Hematopoietic multipotent progenitor cell treated with erythropoietin and hydrocortisone succinate and interleukin-3 and kit ligand, for 17 days (in vitro differentiated cells): ENCODE results near the gene DCBLD2.
"Not testable (repeated sequence)": the region's sequence is repeated elsewhere in the genome, so short reads cannot be mapped to it uniquely, and the experiment has no call there.

Source experiments
- DNase-seq: peaks from one replicate; pipeline ENCODE4 v3.0.0-alpha.2; 2015; ENCODE audit warnings: low spot score

DCBLD2 gene

GRCh38 chr3:98831060-98831459 is 70.4 kb downstream of the DCBLD2 start:
- DNase-seq = not testable (repeated sequence)

DNA sequence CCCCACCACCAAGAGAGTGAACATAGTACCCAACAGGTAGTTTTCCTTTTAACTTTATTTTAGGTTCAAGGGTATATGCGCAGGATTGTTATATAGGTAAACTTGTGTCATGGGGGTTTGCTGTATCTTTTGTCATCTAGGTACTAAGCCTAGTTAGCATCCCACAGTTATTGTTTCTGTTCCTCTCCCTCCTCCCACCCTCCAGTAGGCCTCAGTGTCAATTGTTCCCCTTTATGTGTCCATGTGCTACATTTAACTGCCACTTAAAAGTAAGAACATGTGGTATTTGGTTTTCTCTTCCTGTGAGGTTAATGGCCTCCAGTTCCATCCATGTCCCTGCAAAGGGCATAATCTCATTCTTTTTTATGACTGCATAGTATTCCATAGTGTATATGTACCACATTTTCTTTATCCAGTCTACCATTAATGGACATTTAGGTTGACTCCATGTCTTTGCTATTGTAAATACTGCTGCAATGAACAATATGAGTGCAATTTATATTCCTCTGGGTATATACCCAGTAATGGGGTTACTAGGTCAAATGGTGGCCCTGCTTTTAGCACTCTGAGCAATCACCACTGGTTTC is 72.2 kb downstream of the DCBLD2 start:
- no peak for DNase-seq

DNA sequence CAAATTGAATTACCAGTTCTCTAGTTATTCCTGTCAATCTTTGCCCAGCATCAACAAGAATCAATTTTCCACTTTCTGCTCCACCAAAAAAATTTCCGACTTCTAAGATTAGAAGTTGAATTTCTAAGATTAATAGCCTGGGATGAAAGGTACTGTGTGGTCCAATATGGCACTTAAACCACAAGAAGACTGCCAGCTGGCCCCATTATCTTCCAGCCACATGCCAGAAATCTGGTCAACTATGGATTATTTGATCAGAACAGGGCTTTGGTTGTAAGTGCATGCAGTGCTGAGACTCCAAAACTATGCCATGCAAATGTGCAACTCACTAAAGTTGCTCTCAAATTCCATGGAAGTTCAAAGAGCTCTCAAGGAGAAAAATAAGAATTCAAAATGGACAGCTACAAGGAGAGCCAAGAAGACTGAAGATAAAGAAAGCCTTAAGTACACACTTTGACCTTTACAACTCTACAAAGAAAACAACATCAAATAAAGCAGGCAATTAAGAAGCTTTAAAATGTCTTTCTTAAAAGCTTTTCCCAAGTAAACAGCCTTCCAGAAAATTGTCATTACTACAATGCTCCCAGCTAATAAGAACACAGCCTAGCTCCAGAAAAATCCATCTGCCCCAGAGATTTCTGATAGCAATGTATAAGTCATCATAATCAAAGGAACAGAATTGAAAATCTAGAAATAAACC is 74.1 kb downstream of the DCBLD2 start:
- DNase-seq = no peak

DNA sequence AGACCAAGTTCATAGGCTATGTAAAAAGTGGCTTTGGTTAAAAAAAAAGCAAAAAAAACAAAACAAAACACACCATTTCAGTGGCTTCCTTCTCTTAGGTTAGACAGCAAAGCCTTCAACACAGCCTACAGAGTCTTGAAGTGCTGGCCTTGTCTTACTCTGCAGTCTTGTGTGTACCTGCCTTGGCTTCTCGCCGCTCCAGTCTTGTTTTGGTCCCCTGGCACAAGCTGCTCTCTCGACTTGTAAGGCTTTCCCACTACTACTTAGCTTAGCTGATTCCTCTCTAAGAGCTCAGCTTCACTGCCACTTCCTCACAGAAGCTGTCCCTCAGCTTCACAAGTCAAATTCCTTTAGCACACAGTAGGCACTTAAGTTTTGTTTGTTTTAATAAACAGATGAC is 75.4 kb downstream of the DCBLD2 start:
- no peak for DNase-seq

DNA sequence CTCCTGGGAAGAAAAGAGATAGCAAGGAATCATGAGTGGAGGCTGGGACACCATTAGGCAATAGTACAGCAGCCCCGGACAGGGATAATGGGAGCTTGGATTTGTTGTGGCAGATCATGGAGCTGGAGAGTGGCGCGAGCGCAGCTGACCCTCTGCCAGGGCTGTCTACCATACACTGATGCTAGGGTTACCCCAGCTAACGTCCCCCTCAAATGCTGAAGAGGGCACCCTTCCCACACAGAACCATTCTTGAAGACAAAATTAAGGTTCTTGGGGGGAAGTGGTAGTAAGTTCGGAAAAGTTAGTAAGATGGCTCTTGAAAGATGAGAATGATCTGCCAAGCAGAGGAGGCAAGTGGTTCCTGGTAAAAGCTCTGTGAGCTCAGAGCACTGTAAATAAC is 77.2 kb downstream of the DCBLD2 start:
- no peak for DNase-seq

GRCh38 chr3:98823791-98824190 is 77.7 kb downstream of the DCBLD2 start:
- DNase-seq = no peak

- DNase-seq = no peak
Observed at GRCh38 chr3:98821063-98821462, 80.4 kb downstream of the DCBLD2 start.

DNA sequence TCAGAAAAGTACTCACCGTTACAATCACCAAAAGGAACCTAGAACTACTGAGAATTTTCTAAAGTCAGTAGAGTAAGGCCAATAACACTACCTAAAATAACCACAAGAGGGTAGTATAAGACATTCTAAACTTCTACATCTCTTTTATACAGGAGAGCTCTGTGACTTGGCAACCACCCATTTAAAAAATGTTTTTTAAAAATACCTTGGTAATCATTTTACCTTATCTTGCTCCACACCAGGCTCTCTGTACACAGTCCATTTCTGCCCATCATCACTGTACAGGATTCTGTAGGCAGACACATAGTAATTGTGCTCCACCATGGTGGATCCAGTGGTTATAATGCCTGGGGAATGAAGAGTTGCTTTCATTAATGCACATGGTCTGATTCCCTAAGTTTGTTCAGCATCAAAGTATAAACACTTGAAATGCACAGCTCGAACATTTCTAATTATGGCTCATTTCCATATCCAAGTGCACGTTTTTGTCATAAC is 83.9 kb downstream of the DCBLD2 start:
- DNase-seq = peak; percentile 71

DNA sequence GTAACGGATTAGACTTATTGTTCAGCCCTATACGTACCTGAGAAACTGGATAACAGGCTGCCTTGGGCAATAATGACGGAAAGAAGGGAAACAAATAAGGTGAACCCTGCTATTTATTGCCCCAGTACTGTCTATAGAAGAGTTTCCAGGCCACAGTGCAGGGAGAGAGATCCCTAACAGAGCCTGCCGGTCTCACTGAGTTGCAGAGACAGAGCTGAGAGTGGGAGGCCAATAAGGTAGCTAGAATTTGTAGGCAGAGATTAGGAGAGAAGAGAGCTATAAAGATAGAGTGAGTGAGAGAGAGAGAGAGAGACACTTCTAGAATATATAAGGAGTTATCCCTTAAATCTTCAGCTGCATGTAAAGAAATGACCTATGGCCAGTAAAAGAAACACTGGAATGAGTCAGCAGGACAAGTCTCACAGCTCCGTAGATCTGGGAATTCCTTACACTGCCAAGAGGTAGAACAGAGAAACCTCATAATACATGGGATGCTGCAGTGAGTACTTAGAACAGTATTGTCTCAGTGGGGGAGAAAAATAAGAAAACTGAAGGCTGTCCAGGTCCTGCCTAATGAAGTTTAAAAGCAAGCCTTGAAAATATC is 86.6 kb downstream of the DCBLD2 start:
- DNase-seq = no peak

DNA sequence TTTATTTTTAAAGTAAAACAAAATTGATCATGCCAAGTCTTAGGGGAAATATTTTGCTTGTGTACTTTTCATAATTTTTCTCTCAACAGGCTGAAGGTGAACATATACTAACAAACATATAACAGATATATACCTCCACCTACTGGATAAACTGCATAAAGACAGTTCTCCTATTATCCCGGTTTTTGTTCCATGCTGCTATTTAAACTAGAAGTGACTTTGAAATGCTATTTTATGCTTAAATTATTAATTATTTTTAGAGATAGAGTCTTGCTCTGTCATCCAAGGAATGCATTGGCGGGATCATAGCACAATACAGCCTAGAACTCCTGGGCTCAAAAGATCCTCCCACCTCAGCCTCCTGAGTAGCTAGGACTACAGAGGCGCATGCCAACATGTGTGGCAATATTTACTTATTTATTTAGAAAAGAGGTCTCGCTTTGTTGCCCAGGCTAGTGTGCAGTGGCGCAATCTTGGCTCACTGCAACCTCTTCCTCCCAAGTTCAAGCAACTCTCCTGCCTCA is 88.6 kb downstream of the DCBLD2 start:
- DNase-seq = peak; percentile 41

GRCh38 chr3:98811048-98811447 is 90.4 kb downstream of the DCBLD2 start:
- DNase-seq = no peak

DNA sequence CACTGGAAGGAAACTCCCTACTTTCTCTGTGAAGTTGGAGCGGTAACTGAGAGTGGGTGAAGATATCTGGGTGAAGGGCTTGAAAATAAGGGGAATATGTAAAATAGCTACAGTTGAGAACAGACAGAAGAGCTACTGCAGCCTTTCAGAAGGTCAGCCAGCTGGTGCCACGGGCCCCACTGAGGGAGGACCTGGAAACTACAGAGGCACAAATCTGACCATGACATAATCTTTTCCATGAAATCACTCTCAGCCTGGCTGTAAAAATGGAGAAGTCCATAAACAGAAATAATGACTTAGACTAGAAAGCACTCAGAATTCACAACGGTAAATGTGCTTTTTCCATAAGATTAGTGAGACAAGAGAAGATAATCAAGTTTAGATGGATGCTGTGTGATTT is 91.9 kb downstream of the DCBLD2 start:
- no peak for DNase-seq

DNA sequence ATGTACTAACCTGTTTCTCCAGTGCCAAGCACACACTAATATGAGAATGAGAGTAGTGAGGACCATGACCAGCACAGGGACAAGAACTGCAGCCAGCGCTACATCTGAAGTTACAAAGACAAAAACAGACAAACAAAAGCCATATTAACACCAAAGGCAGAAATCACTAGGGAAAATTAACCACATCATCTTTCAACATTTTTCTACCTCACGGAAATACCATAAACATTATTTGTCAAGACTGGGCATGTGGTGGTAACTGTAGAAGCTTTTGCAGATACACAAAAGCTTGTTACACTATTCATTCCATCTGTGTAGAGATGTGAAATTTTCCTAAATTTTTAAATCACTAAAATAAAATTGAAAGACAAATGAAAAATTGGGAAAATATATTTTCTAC is 93.4 kb downstream of the DCBLD2 start:
- no peak for DNase-seq

DNA sequence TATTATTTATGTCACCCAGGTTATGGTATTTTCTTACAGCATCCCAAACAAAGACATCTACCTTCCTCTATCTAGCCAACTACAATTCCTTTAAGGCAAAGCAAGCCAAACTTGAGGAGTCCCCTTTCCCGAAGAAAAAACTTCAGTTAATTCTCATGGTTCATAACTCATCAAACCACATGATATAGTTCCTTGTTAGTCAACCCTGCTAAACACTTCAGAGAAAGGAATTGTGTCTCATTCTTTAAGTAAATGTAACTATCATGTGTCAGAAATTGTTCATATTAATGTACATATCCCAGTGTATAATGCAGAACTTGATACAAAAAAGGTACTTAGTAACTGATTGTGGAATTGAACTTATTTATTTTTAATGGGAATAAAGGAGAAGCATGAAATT is 93.9 kb downstream of the DCBLD2 start:
- no peak for DNase-seq

- DNase-seq = no peak
Observed at GRCh38 chr3:98807011-98807410, 94.5 kb downstream of the DCBLD2 start.

- no peak for DNase-seq
Observed at GRCh38 chr3:98806521-98806920, 95.0 kb downstream of the DCBLD2 start.

- no peak for DNase-seq
Observed at GRCh38 chr3:98805571-98805970, 95.9 kb downstream of the DCBLD2 start.

- no peak for DNase-seq
Observed at GRCh38 chr3:98801043-98801747, 100.3 kb downstream of the DCBLD2 start.

GRCh38 chr3:98800401-98800800 is 101.1 kb downstream of the DCBLD2 start:
- DNase-seq = no peak

GRCh38 chr3:98799479-98799878 is 102.0 kb downstream of the DCBLD2 start:
- DNase-seq = no peak

DNA sequence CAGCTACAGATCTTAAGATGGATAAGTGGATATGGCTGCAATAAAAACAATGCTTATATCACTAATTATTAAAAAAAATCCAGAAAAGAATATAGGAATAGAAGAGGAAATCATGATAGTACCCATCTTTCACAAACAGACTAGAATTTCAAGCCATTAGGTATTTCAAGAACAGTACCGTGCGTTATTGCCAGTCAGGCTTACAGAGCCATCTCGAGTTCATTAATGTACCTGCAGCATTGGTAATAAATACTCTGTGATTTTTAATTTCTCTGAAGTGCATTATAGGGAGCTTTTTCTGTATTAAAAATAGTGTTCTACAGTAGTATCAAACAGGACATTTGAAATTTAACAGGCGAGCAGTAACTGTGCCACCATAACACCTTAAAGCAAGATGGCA is 102.7 kb downstream of the DCBLD2 start:
- no peak for DNase-seq

DNA sequence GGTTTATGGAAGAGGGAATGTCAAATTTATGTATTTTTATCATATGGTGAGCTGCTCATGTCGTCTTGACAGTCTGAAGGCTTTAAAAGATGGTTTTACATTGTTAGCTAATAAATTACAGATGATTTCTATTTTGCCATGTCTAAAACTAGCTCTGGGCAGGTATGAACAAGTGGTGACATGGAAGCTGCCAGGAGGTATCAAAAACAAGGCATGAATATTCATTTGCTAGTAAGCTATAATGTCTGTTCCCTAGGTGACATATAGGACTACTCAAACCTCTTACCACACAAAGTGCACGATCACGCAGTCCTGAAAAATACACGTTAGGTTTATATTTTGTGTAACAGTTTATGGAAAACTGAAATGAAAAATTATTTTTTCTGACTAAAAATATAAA is 103.6 kb downstream of the DCBLD2 start:
- DNase-seq = no peak

DNA sequence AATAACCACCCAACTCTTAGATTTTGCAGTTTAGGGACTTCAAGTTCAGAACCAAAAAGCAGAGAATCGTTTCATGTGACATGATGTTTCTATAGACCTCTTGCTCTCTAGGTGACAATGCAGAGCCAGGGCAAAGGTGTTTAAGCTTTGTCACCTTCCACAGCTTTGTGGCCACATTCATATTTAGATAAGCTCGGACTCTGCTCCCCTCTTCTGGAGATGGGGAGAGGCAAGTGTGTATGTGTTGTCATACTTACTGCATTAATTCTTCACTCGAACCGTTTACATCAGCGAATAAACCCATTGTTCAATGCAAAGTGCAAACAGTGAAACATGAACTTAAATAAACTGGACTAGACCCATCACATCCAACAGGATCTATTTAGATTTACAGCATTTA is 105.2 kb downstream of the DCBLD2 start:
- no peak for DNase-seq
